ENCODE measurements around the gene HSPG2. TPM values are rescaled to one million over a fixed set of nuclear protein-coding genes. Genes with fewer than 3 reads are reported as not detected.

Gene HSPG2
- total and polyA plus RNA-seq, 2 donors (not counting 1 experiment from before 2014, with no cell fraction given): 2.0 to 4.5 TPM

DNA sequence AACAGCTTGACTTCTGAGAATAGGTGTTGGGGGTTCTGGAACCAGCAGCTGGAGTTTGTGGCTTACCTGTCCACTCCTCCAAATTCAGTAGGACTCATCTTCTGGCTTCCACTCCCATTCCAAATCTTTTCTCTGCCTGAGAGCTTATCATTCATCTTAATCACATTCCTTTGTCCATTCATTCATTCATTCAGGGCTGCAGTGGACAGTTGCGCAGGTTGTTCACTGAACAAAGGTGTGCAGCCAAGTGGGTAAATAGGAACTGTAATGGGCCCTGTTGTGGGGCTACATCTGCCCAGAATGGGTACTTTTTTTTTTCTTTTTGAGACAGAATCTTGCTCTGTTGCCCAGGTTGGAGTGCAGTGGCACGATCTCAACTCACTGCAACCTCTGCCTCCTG is 3.4 kb upstream of the HSPG2 start:
- no peaks in the 10 kb centered on the region for H3K9me3 ChIP-seq (ENCODE audit: control extremely low read depth in 1 of 3, control insufficient read depth in 2 of 3, insufficient read depth in 1 of 3, low read length in 2 of 3)
- TF ChIP-seq, protein P1, sequence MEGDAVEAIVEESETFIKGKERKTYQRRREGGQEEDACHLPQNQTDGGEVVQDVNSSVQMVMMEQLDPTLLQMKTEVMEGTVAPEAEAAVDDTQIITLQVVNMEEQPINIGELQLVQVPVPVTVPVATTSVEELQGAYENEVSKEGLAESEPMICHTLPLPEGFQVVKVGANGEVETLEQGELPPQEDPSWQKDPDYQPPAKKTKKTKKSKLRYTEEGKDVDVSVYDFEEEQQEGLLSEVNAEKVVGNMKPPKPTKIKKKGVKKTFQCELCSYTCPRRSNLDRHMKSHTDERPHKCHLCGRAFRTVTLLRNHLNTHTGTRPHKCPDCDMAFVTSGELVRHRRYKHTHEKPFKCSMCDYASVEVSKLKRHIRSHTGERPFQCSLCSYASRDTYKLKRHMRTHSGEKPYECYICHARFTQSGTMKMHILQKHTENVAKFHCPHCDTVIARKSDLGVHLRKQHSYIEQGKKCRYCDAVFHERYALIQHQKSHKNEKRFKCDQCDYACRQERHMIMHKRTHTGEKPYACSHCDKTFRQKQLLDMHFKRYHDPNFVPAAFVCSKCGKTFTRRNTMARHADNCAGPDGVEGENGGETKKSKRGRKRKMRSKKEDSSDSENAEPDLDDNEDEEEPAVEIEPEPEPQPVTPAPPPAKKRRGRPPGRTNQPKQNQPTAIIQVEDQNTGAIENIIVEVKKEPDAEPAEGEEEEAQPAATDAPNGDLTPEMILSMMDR (IDR thresholded peaks at IDR 0.05): no peak
- TF ChIP-seq EZH2 (IDR thresholded peaks at IDR 0.05; ENCODE audit: borderline replicate concordance, insufficient read depth, low read depth, low read length, poor library complexity, severe bottlenecking): no peak
- H4K20me1 ChIP-seq (ENCODE audit: control insufficient read depth, insufficient read depth, low read length, poor library complexity, severe bottlenecking): no peaks in the 10 kb centered on the region
- H3K36me3 ChIP-seq (replicated peaks in 1 of 2; ENCODE audit: control extremely low read depth in 1 of 2, control insufficient read depth in 1 of 2, extremely low read depth in 1 of 2, insufficient read depth in 2 of 2, low read length in 1 of 2): no peaks in the 10 kb centered on the region
- no CpG with 5 or more reads among the region's 2 CpGs for WGBS (ENCODE audit: insufficient coverage)
- peaks cover 22% of the 10 kb centered on the region for H3K27me3 Mint-ChIP-seq
- ATAC-seq (ENCODE audit: low read depth): no peak
- H3K27ac ChIP-seq (ENCODE audit: low read length in 2 of 2): no peak overlapping the region
- ChIA-PET CTCF (interaction anchor here (0.7 kb wide), 1 partner anchor 23 kb away, joined by 3 read pairs; no protein-coding TSS in a partner anchor), POLR2A (no interaction called here)
- no peak overlapping the region for H3K4me3 ChIP-seq (ENCODE audit: control extremely low read depth in 1 of 5, extremely low read depth in 1 of 5, insufficient read depth in 1 of 5, low read depth in 2 of 5, low read length in 4 of 5)
- H3K9me3 Mint-ChIP-seq (ENCODE audit: insufficient read depth): no peaks in the 10 kb centered on the region
- H3K27ac Mint-ChIP-seq: no peak overlapping the region
- H3K27me3 ChIP-seq (replicated peaks in 1 of 4; ENCODE audit: control extremely low read depth in 1 of 4, control insufficient read depth in 3 of 4, insufficient read depth in 4 of 4, low read length in 3 of 4): peaks cover 0 to 13% (median 6%) of the 10 kb centered on the region in 4 experiments
- H3K4me3 Mint-ChIP-seq: no peak overlapping the region
- H3K4me1 ChIP-seq (ENCODE audit: control insufficient read depth in 2 of 2, insufficient read depth in 2 of 2, low read length in 2 of 2): peaks cover 9 to 12% of the 10 kb centered on the region in 2 donors
- H3K4me1 Mint-ChIP-seq: peaks cover 14% of the 10 kb centered on the region
- DNase-seq: no peak
- no peaks in the 10 kb centered on the region for H3K79me2 ChIP-seq (ENCODE audit: control insufficient read depth, insufficient read depth, low read length)
- no peak overlapping the region for H3K9ac ChIP-seq (ENCODE audit: low read length)
- intact Hi-C loops (cut with micrococcal nuclease): no loop called here
- no peak overlapping the region for H3K4me2 ChIP-seq (replicated peaks; ENCODE audit: low read depth, low read length, poor library complexity, severe bottlenecking)
- no peak overlapping the region for H2AFZ ChIP-seq (ENCODE audit: insufficient read depth, low read depth, low read length, poor library complexity, severe bottlenecking)

DNA sequence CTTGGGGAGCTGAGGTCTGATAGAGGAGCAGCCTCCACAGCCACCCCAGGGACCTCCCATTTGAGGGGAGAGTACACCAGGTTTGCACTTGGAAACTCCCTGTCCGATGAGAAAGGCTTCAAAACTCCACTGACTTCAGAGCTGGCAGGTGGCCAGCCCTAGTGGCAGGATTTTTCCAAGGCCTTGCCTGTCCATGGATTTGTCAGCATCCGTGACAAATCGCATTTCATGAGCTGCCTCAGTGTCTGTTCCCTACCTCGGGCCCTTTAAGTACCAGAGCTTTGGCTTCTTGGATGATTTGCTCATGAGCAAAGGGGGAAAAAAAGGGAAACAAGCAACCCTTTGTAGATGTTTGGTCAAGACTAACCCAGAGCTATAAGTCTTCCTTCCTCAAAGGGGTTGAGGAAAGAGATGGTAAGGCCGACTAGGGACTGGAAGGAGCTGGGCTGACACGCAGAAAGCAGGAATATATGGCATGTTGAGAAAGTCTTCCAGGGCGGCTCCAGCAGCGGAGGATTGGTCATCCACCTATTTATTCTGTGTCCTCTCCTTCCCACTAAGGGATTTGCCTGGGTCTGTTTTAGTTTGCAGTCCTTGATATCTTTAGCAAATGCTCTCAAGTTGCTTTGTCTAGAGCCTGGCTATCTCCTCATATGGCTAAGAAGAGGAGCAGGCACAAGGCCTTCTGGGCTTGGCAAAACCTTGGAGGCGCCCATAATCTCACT is 2.7 kb upstream of the HSPG2 start:
- TF ChIP-seq, protein P1 (IDR thresholded peaks at IDR 0.05): no peak
- TF ChIP-seq EZH2 (IDR thresholded peaks at IDR 0.05; ENCODE audit: borderline replicate concordance, insufficient read depth, low read depth, low read length, poor library complexity, severe bottlenecking): no peak
- H3K4me2 ChIP-seq (replicated peaks; ENCODE audit: low read depth, low read length, poor library complexity, severe bottlenecking): no peak overlapping the region
- H3K27ac Mint-ChIP-seq: no peak overlapping the region
- H4K20me1 ChIP-seq (ENCODE audit: control insufficient read depth, insufficient read depth, low read length, poor library complexity, severe bottlenecking): no peaks in the 10 kb centered on the region
- 85% methylated on average over 6 of the region's 9 CpGs for WGBS (ENCODE audit: insufficient coverage)
- no peaks in the 10 kb centered on the region for H3K79me2 ChIP-seq (ENCODE audit: control insufficient read depth, insufficient read depth, low read length)
- no peaks in the 10 kb centered on the region for H3K9me3 Mint-ChIP-seq (ENCODE audit: insufficient read depth)
- no peak overlapping the region for H3K4me3 ChIP-seq (ENCODE audit: control extremely low read depth in 1 of 5, extremely low read depth in 1 of 5, insufficient read depth in 1 of 5, low read depth in 2 of 5, low read length in 4 of 5)
- peaks cover 24% of the 10 kb centered on the region for H3K27me3 Mint-ChIP-seq
- no peak overlapping the region for H3K27ac ChIP-seq (ENCODE audit: low read length in 2 of 2)
- peaks cover 15% of the 10 kb centered on the region for H3K4me1 Mint-ChIP-seq
- H3K9me3 ChIP-seq (ENCODE audit: control extremely low read depth in 1 of 3, control insufficient read depth in 2 of 3, insufficient read depth in 1 of 3, low read length in 2 of 3): no peaks in the 10 kb centered on the region
- no peak overlapping the region for H3K4me3 Mint-ChIP-seq
- H3K9ac ChIP-seq (ENCODE audit: low read length): no peak overlapping the region
- DNase-seq (no peak), ATAC-seq (ENCODE audit: low read depth) (no peak)
- ChIA-PET POLR2A (no interaction called here), CTCF (interaction anchor here (0.7 kb wide), 1 partner anchor 24 kb away, joined by 3 read pairs; no protein-coding TSS in a partner anchor)
- H2AFZ ChIP-seq (ENCODE audit: insufficient read depth, low read depth, low read length, poor library complexity, severe bottlenecking): no peak overlapping the region
- H3K4me1 ChIP-seq (ENCODE audit: control insufficient read depth in 2 of 2, insufficient read depth in 2 of 2, low read length in 2 of 2): peaks cover 9 to 12% of the 10 kb centered on the region in 2 donors
- peaks cover 0 to 13% (median 6%) of the 10 kb centered on the region in 4 experiments for H3K27me3 ChIP-seq (replicated peaks in 1 of 4; ENCODE audit: control extremely low read depth in 1 of 4, control insufficient read depth in 3 of 4, insufficient read depth in 4 of 4, low read length in 3 of 4)
- intact Hi-C loops (cut with micrococcal nuclease): loop anchor here (5.0 kb wide), 1 partner anchor 158 kb away; the partner anchor contains the start of gene USP48
- no peaks in the 10 kb centered on the region for H3K36me3 ChIP-seq (replicated peaks in 1 of 2; ENCODE audit: control extremely low read depth in 1 of 2, control insufficient read depth in 1 of 2, extremely low read depth in 1 of 2, insufficient read depth in 2 of 2, low read length in 1 of 2)

All from B cell (primary cell).